GM23338 (cell line): ENCODE results near the gene ANO1. TPM values are rescaled to one million over a fixed set of nuclear protein-coding genes. Genes with fewer than 3 reads are reported as not detected.

ENCODE experiments used
- ATAC-seq: fragments of 200-7000 bp; cut with Tn5 transposase; 3 replicates; pipeline ENCODE4 v1.9.1; 2020
- DNase-seq: peaks from one replicate; pipeline ENCODE4 v3.0.0-alpha.2; 2015; ENCODE audit warnings: low spot score
- H2AFZ ChIP-seq: fragments of 200-600 bp; sonication (generic); 2 replicates; pipeline ENCODE4 v1.8.0; 2016; ENCODE audit warnings: antibody characterized with exemption, mild to moderate bottlenecking, moderate library complexity
- H3F3A ChIP-seq: fragments of 200-600 bp; sonication (generic); replicated peaks from 2 replicates; pipeline ENCODE4 v1.8.0; 2017; ENCODE audit warnings: antibody characterized with exemption, mixed run types, low read depth
- H3K27ac ChIP-seq: fragments of 200-600 bp; sonication (generic); 2 replicates; pipeline ENCODE4 v1.6.1; 2016; ENCODE audit warnings: low read depth
- H3K27me3 ChIP-seq: fragments of 200-600 bp; sonication (generic); 2 replicates; pipeline ENCODE4 v1.8.0; 2016; ENCODE audit warnings: mild to moderate bottlenecking, mixed run types, moderate library complexity; ENCODE audit not compliant: insufficient read depth
- H3K36me3 ChIP-seq: fragments of 200-600 bp; sonication (generic); 2 replicates; pipeline ENCODE4 v1.8.0; 2016; ENCODE audit warnings: mild to moderate bottlenecking; ENCODE audit not compliant: insufficient read depth
- H3K4me1 ChIP-seq: fragments of 200-600 bp; sonication (generic); 2 replicates; pipeline ENCODE4 v1.8.0; 2016; ENCODE audit warnings: mild to moderate bottlenecking, moderate library complexity; ENCODE audit not compliant: insufficient read depth
- H3K4me2 ChIP-seq: fragments of 200-600 bp; sonication (generic); 2 replicates; pipeline ENCODE4 v1.7.1; 2017; ENCODE audit warnings: mixed run types
- H3K4me3 ChIP-seq: fragments of 200-600 bp; sonication (generic); 2 replicates; pipeline ENCODE4 v1.6.1; 2016; ENCODE audit warnings: mixed run types
- H3K79me2 ChIP-seq: fragments of 200-600 bp; sonication (generic); replicated peaks from 2 replicates; pipeline ENCODE4 v1.8.0; 2017; ENCODE audit warnings: mild to moderate bottlenecking; ENCODE audit not compliant: insufficient read depth
- H3K9me2 ChIP-seq: fragments of 200-600 bp; sonication (generic); 2 replicates; pipeline ENCODE4 v1.8.0; 2017; ENCODE audit not compliant: insufficient read depth
- H4K20me1 ChIP-seq: fragments of 200-600 bp; sonication (generic); replicated peaks from 2 replicates; pipeline ENCODE4 v1.8.0; 2017; ENCODE audit warnings: mild to moderate bottlenecking; ENCODE audit not compliant: insufficient read depth
- H3K27ac Mint-ChIP-seq: 2 replicates; pipeline ENCODE4 v1.8.0; 2020; ENCODE audit warnings: inconsistent platforms, mild to moderate bottlenecking, moderate library complexity, mixed read lengths
- H3K27me3 Mint-ChIP-seq: 3 replicates; pipeline ENCODE4 v1.8.0; 2022; ENCODE audit warnings: low read depth, mild to moderate bottlenecking, moderate library complexity, mixed read lengths, inconsistent platforms; ENCODE audit not compliant: insufficient read depth, poor library complexity
- H3K36me3 Mint-ChIP-seq: 3 replicates; pipeline ENCODE4 v1.8.0; 2021; ENCODE audit warnings: low read depth, mild to moderate bottlenecking, inconsistent platforms, moderate library complexity, mixed read lengths
- H3K4me1 Mint-ChIP-seq: 3 replicates; pipeline ENCODE4 v1.8.0; 2020; ENCODE audit warnings: mild to moderate bottlenecking, inconsistent platforms, mixed read lengths
- H3K4me3 Mint-ChIP-seq: 3 replicates; pipeline ENCODE4 v1.8.0; 2021; ENCODE audit warnings: moderate library complexity, mild to moderate bottlenecking, inconsistent platforms, mixed read lengths
- H3K9me3 Mint-ChIP-seq: 3 replicates; pipeline ENCODE4 v1.8.0; 2020; ENCODE audit warnings: moderate library complexity, mild to moderate bottlenecking, inconsistent platforms, mixed read lengths
- CREB1 ChIP-seq: fragments of 250-450 bp; sonication (Bioruptor Pico); IDR thresholded peaks from 2 replicates; pipeline ENCODE4 v1.5.0; 2020; ENCODE audit warnings: low read depth, mild to moderate bottlenecking, moderate library complexity
- EZH2 ChIP-seq: fragments of 200-600 bp; sonication (generic); IDR thresholded peaks from one replicate; pipeline ENCODE4 v1.8.0; 2017; ENCODE audit warnings: antibody characterized with exemption, mild to moderate bottlenecking, low read depth; ENCODE audit not compliant: unreplicated experiment
- EZH2phosphoT487 ChIP-seq: fragments of 200-600 bp; sonication (generic); IDR thresholded peaks from one replicate; pipeline ENCODE4 v1.8.1; 2018; ENCODE audit warnings: antibody characterized with exemption; ENCODE audit not compliant: unreplicated experiment
- JUNB ChIP-seq: IDR thresholded peaks from one replicate; pipeline ENCODE4 v1.6.1; 2016; ENCODE audit warnings: antibody characterized with exemption; ENCODE audit not compliant: unreplicated experiment
- NANOG ChIP-seq: IDR thresholded peaks from 2 replicates; pipeline ENCODE4 v1.6.1; 2016; ENCODE audit warnings: antibody characterized with exemption, borderline replicate concordance
- POLR2AphosphoS5 ChIP-seq: IDR thresholded peaks from 2 replicates; pipeline ENCODE4 v1.6.1; 2016; ENCODE audit warnings: antibody characterized with exemption, low read depth
- STAT1 ChIP-seq: IDR thresholded peaks from one replicate; pipeline ENCODE4 v1.6.1; 2016; ENCODE audit warnings: antibody characterized with exemption; ENCODE audit not compliant: unreplicated experiment
- polyA plus RNA-seq: library from polyadenylated mRNA; unstranded; fragments of >200 nt; fragmentation: Nextera tagmentation; extraction: Ambion mirVana; gene quantifications from 2 replicates; pipeline ENCODE4 v1.2.1, GENCODE V29; 2016
- total RNA-seq: library from RNA; depleted of rRNA; stranded (reverse); fragments of >200 nt; shearing (Covaris generic); gene quantifications from 2 replicates; pipeline ENCODE4 v1.2.3, GENCODE V29; 2014
- TF ChIP-seq, protein P1 (sequence below), 2 experiments: fragments of 200-600 bp in 1 of 2; sonication (generic) in 1 of 2; conservative IDR thresholded peaks; 2 replicates each; pipeline versions ENCODE4 v1.5.1 to v1.6.1; 2016 to 2017; ENCODE audit warnings: antibody characterized with exemption in 2 of 2, low read depth in 2 of 2, mild to moderate bottlenecking in 2 of 2, moderate library complexity in 1 of 2
- TF ChIP-seq, protein P2 (sequence below): IDR thresholded peaks from 2 replicates; pipeline ENCODE4 v1.6.1; 2016; ENCODE audit warnings: antibody characterized with exemption
- TF ChIP-seq, protein P3 (sequence below): fragments of 250-450 bp; sonication (Bioruptor Pico); IDR thresholded peaks from 2 replicates; pipeline ENCODE4 v1.5.0; 2020; ENCODE audit warnings: mild to moderate bottlenecking, moderate library complexity
- TF ChIP-seq, protein P4 (sequence below): IDR thresholded peaks from one replicate; pipeline ENCODE4 v1.6.1; 2018; ENCODE audit warnings: antibody characterized with exemption; ENCODE audit not compliant: unreplicated experiment

ANO1 gene
- total and polyA plus RNA-seq, 2 experiments from 2014 or later, result 1.4 to 3.4 TPM

DNA sequence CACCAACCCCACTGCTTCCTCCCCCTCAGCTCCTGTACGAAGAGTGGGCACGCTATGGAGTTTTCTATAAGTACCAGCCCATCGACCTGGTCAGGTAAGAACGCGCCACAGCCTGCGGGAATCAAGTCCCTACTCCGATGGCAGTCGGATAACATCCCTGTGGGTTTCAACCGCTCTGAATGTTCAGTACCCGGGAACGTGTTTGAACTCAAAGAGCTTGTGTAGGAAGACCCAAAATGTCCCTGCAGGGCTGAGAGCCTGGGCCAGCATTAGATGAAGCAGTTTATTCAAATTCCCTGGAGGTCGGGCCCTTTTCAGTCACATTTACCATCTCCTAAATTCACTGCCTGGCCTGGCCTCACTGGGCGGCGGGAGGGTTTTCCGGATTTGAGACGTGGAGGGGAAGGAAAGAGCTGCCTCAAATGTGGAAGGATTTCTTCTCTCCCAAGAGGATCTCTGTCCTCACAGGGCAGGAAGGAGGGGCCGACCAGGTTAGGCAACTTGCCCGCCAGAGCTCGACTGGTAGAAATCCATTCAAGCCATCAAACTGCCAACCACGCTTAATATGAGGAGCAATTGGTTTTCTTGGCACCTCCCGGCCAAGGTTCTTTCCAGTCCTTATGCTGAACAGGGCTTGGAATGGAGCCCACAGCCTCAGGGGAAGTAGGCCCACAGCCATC, 46.3 kb downstream of the ANO1 start:
- Histone ChIP-seq H3F3A (0 out of 2 replicates have a peak, but pooled peaks cover 6% of the 10 kb centered on the region), H3K9me2 (no peaks in the 10 kb centered on the region), H4K20me1 (no peaks in the 10 kb centered on the region), H2AFZ (no peak overlapping the region), H3K4me2 (no peak overlapping the region), H3K79me2 (no peaks in the 10 kb centered on the region), H3K4me3 (no peak overlapping the region), H3K27ac (no peak overlapping the region), H3K27me3 (no peaks in the 10 kb centered on the region), H3K36me3 (no peaks in the 10 kb centered on the region), H3K4me1 (peaks cover 19% of the 10 kb centered on the region)
- Mint-ChIP-seq H3K4me3 (no peak overlapping the region), H3K36me3 (no peaks in the 10 kb centered on the region; the same call in 2 of the 3 replicates), H3K27ac (no peak overlapping the region), H3K9me3 (peaks cover 4% of the 10 kb centered on the region), H3K27me3 (peaks cover 14% of the 10 kb centered on the region), H3K4me1 (peaks cover 29% of the 10 kb centered on the region)
- ATAC-seq, result no peak
- no peak for DNase-seq
- TF ChIP-seq JUNB, result no peak
- no peak for TF ChIP-seq NANOG
- no peak for TF ChIP-seq STAT1
- TF ChIP-seq, protein P1, sequence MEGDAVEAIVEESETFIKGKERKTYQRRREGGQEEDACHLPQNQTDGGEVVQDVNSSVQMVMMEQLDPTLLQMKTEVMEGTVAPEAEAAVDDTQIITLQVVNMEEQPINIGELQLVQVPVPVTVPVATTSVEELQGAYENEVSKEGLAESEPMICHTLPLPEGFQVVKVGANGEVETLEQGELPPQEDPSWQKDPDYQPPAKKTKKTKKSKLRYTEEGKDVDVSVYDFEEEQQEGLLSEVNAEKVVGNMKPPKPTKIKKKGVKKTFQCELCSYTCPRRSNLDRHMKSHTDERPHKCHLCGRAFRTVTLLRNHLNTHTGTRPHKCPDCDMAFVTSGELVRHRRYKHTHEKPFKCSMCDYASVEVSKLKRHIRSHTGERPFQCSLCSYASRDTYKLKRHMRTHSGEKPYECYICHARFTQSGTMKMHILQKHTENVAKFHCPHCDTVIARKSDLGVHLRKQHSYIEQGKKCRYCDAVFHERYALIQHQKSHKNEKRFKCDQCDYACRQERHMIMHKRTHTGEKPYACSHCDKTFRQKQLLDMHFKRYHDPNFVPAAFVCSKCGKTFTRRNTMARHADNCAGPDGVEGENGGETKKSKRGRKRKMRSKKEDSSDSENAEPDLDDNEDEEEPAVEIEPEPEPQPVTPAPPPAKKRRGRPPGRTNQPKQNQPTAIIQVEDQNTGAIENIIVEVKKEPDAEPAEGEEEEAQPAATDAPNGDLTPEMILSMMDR (conservative IDR thresholded peaks at IDR 0.05; ENCODE audit: low read depth in 2 of 2), result no peak
- TF ChIP-seq EZH2, result no peak
- TF ChIP-seq EZH2phosphoT487, result no peak
- TF ChIP-seq, protein P2, sequence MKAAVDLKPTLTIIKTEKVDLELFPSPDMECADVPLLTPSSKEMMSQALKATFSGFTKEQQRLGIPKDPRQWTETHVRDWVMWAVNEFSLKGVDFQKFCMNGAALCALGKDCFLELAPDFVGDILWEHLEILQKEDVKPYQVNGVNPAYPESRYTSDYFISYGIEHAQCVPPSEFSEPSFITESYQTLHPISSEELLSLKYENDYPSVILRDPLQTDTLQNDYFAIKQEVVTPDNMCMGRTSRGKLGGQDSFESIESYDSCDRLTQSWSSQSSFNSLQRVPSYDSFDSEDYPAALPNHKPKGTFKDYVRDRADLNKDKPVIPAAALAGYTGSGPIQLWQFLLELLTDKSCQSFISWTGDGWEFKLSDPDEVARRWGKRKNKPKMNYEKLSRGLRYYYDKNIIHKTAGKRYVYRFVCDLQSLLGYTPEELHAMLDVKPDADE, result no peak
- TF ChIP-seq, protein P3, sequence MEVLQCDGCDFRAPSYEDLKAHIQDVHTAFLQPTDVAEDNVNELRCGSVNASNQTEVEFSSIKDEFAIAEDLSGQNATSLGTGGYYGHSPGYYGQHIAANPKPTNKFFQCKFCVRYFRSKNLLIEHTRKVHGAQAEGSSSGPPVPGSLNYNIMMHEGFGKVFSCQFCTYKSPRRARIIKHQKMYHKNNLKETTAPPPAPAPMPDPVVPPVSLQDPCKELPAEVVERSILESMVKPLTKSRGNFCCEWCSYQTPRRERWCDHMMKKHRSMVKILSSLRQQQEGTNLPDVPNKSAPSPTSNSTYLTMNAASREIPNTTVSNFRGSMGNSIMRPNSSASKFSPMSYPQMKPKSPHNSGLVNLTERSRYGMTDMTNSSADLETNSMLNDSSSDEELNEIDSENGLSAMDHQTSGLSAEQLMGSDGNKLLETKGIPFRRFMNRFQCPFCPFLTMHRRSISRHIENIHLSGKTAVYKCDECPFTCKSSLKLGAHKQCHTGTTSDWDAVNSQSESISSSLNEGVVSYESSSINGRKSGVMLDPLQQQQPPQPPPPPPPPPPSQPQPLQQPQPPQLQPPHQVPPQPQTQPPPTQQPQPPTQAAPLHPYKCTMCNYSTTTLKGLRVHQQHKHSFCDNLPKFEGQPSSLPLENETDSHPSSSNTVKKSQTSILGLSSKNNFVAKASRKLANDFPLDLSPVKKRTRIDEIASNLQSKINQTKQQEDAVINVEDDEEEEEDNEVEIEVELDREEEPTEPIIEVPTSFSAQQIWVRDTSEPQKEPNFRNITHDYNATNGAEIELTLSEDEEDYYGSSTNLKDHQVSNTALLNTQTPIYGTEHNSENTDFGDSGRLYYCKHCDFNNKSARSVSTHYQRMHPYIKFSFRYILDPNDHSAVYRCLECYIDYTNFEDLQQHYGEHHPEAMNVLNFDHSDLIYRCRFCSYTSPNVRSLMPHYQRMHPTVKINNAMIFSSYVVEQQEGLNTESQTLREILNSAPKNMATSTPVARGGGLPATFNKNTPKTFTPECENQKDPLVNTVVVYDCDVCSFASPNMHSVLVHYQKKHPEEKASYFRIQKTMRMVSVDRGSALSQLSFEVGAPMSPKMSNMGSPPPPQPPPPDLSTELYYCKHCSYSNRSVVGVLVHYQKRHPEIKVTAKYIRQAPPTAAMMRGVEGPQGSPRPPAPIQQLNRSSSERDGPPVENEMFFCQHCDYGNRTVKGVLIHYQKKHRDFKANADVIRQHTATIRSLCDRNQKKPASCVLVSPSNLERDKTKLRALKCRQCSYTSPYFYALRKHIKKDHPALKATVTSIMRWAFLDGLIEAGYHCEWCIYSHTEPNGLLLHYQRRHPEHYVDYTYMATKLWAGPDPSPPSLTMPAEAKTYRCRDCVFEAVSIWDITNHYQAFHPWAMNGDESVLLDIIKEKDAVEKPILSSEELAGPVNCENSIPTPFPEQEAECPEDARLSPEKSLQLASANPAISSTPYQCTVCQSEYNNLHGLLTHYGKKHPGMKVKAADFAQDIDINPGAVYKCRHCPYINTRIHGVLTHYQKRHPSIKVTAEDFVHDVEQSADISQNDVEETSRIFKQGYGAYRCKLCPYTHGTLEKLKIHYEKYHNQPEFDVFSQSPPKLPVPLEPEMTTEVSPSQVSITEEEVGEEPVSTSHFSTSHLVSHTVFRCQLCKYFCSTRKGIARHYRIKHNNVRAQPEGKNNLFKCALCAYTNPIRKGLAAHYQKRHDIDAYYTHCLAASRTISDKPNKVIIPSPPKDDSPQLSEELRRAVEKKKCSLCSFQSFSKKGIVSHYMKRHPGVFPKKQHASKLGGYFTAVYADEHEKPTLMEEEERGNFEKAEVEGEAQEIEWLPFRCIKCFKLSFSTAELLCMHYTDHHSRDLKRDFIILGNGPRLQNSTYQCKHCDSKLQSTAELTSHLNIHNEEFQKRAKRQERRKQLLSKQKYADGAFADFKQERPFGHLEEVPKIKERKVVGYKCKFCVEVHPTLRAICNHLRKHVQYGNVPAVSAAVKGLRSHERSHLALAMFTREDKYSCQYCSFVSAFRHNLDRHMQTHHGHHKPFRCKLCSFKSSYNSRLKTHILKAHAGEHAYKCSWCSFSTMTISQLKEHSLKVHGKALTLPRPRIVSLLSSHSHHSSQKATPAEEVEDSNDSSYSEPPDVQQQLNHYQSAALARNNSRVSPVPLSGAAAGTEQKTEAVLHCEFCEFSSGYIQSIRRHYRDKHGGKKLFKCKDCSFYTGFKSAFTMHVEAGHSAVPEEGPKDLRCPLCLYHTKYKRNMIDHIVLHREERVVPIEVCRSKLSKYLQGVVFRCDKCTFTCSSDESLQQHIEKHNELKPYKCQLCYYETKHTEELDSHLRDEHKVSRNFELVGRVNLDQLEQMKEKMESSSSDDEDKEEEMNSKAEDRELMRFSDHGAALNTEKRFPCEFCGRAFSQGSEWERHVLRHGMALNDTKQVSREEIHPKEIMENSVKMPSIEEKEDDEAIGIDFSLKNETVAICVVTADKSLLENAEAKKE (CRISPR knock-in tag), result no peak
- TF ChIP-seq, protein P4, sequence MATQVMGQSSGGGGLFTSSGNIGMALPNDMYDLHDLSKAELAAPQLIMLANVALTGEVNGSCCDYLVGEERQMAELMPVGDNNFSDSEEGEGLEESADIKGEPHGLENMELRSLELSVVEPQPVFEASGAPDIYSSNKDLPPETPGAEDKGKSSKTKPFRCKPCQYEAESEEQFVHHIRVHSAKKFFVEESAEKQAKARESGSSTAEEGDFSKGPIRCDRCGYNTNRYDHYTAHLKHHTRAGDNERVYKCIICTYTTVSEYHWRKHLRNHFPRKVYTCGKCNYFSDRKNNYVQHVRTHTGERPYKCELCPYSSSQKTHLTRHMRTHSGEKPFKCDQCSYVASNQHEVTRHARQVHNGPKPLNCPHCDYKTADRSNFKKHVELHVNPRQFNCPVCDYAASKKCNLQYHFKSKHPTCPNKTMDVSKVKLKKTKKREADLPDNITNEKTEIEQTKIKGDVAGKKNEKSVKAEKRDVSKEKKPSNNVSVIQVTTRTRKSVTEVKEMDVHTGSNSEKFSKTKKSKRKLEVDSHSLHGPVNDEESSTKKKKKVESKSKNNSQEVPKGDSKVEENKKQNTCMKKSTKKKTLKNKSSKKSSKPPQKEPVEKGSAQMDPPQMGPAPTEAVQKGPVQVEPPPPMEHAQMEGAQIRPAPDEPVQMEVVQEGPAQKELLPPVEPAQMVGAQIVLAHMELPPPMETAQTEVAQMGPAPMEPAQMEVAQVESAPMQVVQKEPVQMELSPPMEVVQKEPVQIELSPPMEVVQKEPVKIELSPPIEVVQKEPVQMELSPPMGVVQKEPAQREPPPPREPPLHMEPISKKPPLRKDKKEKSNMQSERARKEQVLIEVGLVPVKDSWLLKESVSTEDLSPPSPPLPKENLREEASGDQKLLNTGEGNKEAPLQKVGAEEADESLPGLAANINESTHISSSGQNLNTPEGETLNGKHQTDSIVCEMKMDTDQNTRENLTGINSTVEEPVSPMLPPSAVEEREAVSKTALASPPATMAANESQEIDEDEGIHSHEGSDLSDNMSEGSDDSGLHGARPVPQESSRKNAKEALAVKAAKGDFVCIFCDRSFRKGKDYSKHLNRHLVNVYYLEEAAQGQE, result no peak
- no peak for TF ChIP-seq CREB1 (CRISPR knock-in tag)
- no peak for TF ChIP-seq POLR2AphosphoS5
